22Rv1 (cell line): Measurements from ENCODE around the gene ERC1.

Source experiments
- CTCF ChIP-seq: fragments of 450-650 bp; IDR thresholded peaks from 2 replicates; pipeline ENCODE4 v1.5.1; 2017; ENCODE audit warnings: mild to moderate bottlenecking
- ZFX ChIP-seq: fragments of 450-650 bp; IDR thresholded peaks from 2 replicates; pipeline ENCODE4 v1.6.1; 2017; ENCODE audit warnings: antibody characterized with exemption, borderline replicate concordance

- TF ChIP-seq CTCF (no peak), ZFX (no peak)
These were observed 508.3 kb downstream of the ERC1 start for GRCh38 chr12:1499351-1499750.
